Smooth muscle cell (in vitro differentiated cells): ENCODE measurements around the gene MGLL. TPM values are rescaled to one million over a fixed set of nuclear protein-coding genes. Genes with fewer than 3 reads are reported as not detected.

Source experiments
- DNase-seq: peaks from one replicate; lab custom pipeline; 2025; ENCODE audit not compliant: unreplicated experiment; lab: John Stamatoyannopoulos, UW
- H2AFZ ChIP-seq: fragments of 200-600 bp; sonication (generic); 2 replicates; pipeline ENCODE4 v1.6.0; 2016; ENCODE audit warnings: antibody characterized with exemption, low read depth, mild to moderate bottlenecking
- H3F3A ChIP-seq: fragments of 200-600 bp; sonication (generic); 2 replicates; pipeline ENCODE4 v1.6.0; 2017; ENCODE audit warnings: antibody characterized with exemption, low read depth
- H3K27ac ChIP-seq: fragments of 200-600 bp; sonication (generic); 2 replicates; pipeline ENCODE4 v1.5.1; 2016; ENCODE audit warnings: low read depth, mild to moderate bottlenecking
- H3K27me3 ChIP-seq: fragments of 200-600 bp; sonication (generic); 2 replicates; pipeline ENCODE4 v1.6.1; 2016; ENCODE audit warnings: low read depth, mild to moderate bottlenecking
- H3K36me3 ChIP-seq: fragments of 200-600 bp; sonication (generic); 2 replicates; pipeline ENCODE4 v1.5.1; 2016; ENCODE audit warnings: low read depth
- H3K4me1 ChIP-seq: fragments of 200-600 bp; sonication (generic); 2 replicates; pipeline ENCODE4 v1.5.1; 2016; ENCODE audit warnings: low read depth
- H3K4me2 ChIP-seq: fragments of 200-600 bp; sonication (generic); 2 replicates; pipeline ENCODE4 v1.6.0; 2016; ENCODE audit warnings: mild to moderate bottlenecking
- H3K4me3 ChIP-seq: fragments of 200-600 bp; sonication (generic); 2 replicates; pipeline ENCODE4 v1.5.1; 2016; ENCODE audit warnings: mild to moderate bottlenecking
- H3K79me2 ChIP-seq: fragments of 200-600 bp; sonication (generic); 2 replicates; pipeline ENCODE4 v1.6.0; 2016; ENCODE audit warnings: low read depth, mild to moderate bottlenecking
- H3K9ac ChIP-seq: fragments of 200-600 bp; sonication (generic); 2 replicates; pipeline ENCODE4 v1.6.0; 2016; ENCODE audit warnings: low read depth
- H3K9me3 ChIP-seq: fragments of 200-600 bp; sonication (generic); replicated peaks from 2 replicates; pipeline ENCODE4 v1.5.1; 2016; ENCODE audit warnings: low read depth
- H4K20me1 ChIP-seq: fragments of 200-600 bp; sonication (generic); 2 replicates; pipeline ENCODE4 v1.6.0; 2016; ENCODE audit warnings: low read depth
- WGBS: methylation state at CpG from one replicate; pipeline ENCODE4 v1.1.7; 2016; ENCODE audit warnings: low lambda C conversion rate; 5-methylcytosine and 5-hydroxymethylcytosine counted together
- polyA plus RNA-seq: library from polyadenylated mRNA; unstranded; fragments of >200 nt; fragmentation: Nextera tagmentation; extraction: Ambion mirVana; gene quantifications from 2 replicates; pipeline ENCODE4 v1.2.1, GENCODE V29; 2016
- total RNA-seq: library from RNA; depleted of rRNA; stranded (reverse); fragments of >200 nt; gene quantifications from 2 replicates; pipeline ENCODE4 v1.2.3, GENCODE V29; 2014
- TF ChIP-seq, protein P1 (sequence below): fragments of 200-600 bp; sonication (generic); IDR thresholded peaks from 2 replicates; pipeline ENCODE4 v1.5.1; 2017; ENCODE audit warnings: borderline replicate concordance, mild to moderate bottlenecking, antibody characterized with exemption; ENCODE audit not compliant: insufficient read depth, poor library complexity, severe bottlenecking

MGLL gene
- total and polyA plus RNA-seq, 2 experiments from 2014 or later, result 13.6 to 22.5 TPM

DNA sequence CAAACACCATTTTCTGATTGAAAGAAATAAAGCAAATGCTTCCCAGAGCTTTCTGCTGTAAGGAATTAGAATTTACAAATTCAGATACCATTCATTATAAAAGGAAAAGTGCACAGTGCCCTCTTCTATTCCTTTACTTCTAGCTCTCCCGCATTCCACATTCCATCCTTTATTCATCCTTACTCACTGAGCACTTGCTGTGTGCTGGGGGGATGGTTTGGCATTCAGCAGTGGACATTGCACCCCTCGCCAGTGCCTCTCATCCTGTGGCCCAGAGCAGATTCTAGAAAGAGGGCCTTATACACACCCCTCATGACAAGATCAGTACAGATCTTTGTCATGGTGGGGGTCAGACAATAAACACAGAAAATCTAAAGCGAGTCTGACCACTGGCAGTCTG is 73.0 kb downstream of the MGLL start:
- Histone ChIP-seq H3K9ac (no peak overlapping the region), H3K27me3 (no peaks in the 10 kb centered on the region), H3K36me3 (no peaks in the 10 kb centered on the region), H3F3A (no peaks in the 10 kb centered on the region), H2AFZ (no peak overlapping the region), H3K4me1 (no peaks in the 10 kb centered on the region), H3K4me3 (no peak overlapping the region), H3K4me2 (no peak overlapping the region), H3K27ac (no peak overlapping the region), H3K79me2 (no peaks in the 10 kb centered on the region), H3K9me3 (no peaks in the 10 kb centered on the region), H4K20me1 (no peaks in the 10 kb centered on the region)
- TF ChIP-seq, protein P1, sequence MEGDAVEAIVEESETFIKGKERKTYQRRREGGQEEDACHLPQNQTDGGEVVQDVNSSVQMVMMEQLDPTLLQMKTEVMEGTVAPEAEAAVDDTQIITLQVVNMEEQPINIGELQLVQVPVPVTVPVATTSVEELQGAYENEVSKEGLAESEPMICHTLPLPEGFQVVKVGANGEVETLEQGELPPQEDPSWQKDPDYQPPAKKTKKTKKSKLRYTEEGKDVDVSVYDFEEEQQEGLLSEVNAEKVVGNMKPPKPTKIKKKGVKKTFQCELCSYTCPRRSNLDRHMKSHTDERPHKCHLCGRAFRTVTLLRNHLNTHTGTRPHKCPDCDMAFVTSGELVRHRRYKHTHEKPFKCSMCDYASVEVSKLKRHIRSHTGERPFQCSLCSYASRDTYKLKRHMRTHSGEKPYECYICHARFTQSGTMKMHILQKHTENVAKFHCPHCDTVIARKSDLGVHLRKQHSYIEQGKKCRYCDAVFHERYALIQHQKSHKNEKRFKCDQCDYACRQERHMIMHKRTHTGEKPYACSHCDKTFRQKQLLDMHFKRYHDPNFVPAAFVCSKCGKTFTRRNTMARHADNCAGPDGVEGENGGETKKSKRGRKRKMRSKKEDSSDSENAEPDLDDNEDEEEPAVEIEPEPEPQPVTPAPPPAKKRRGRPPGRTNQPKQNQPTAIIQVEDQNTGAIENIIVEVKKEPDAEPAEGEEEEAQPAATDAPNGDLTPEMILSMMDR, result no peak
- WGBS, result 97% methylated on average over 3 of the region's 3 CpGs
- no peak for DNase-seq

- Histone ChIP-seq H3K4me1 (no peaks in the 10 kb centered on the region), H3K79me2 (no peaks in the 10 kb centered on the region), H3F3A (no peaks in the 10 kb centered on the region), H3K27me3 (no peaks in the 10 kb centered on the region), H3K36me3 (no peaks in the 10 kb centered on the region), H3K9ac (no peak overlapping the region), H4K20me1 (no peaks in the 10 kb centered on the region), H3K4me2 (no peak overlapping the region), H2AFZ (no peak overlapping the region), H3K9me3 (no peaks in the 10 kb centered on the region), H3K27ac (no peak overlapping the region), H3K4me3 (no peak overlapping the region)
- TF ChIP-seq, protein P1, result no peak
- DNase-seq, result no peak
- WGBS, result 95% methylated on average over 9 of the region's 9 CpGs
Measured at GRCh38 chr3:127748754-127749327, 73.5 kb downstream of the MGLL start.

DNA sequence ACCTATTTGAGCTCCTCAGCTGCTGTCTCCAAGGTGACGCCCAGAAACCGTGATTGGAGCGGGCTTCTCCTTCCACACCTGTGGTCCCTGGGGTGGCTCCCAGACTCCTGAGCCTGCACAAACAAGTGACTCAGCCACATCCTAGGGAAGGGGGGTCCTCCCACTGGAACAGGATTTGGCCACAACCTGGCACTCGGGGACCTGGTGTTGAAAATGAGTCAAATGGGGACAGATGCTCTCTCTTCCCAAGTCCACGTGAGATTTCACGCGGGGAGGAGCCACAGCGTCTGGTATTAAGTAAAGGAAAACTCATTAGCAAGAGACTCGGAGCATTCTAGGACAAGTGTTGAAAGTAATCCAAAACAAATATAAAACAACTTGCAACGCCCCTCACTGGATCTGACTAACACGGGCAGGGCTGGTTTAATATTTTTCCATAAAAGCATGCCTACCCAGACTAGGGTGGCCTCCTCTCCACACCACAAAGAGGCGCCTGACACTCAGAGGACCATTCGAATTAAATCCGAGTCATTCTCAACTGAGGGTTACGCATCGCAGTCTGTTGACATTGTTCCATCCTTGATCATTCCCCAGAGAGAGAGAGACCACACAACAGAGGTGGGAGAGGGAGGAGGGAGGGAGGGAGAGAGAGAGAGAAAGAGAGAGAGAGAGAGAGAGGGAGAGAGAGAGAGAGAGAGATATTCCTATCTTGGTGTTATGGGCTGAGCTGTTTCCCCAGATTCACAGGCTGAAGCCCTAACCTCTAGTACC is 74.4 kb downstream of the MGLL start:
- Histone ChIP-seq H3K27me3 (no peaks in the 10 kb centered on the region), H3K9me3 (no peaks in the 10 kb centered on the region), H3K79me2 (no peaks in the 10 kb centered on the region), H3K9ac (no peak overlapping the region), H3K36me3 (no peaks in the 10 kb centered on the region), H3K4me2 (no peak overlapping the region), H4K20me1 (no peaks in the 10 kb centered on the region), H3K4me1 (no peaks in the 10 kb centered on the region), H3K4me3 (no peak overlapping the region), H2AFZ (no peak overlapping the region), H3K27ac (no peak overlapping the region), H3F3A (no peaks in the 10 kb centered on the region)
- no peak for DNase-seq
- 64% methylated on average over 16 of the region's 16 CpGs for WGBS
- TF ChIP-seq, protein P1, result no peak

DNA sequence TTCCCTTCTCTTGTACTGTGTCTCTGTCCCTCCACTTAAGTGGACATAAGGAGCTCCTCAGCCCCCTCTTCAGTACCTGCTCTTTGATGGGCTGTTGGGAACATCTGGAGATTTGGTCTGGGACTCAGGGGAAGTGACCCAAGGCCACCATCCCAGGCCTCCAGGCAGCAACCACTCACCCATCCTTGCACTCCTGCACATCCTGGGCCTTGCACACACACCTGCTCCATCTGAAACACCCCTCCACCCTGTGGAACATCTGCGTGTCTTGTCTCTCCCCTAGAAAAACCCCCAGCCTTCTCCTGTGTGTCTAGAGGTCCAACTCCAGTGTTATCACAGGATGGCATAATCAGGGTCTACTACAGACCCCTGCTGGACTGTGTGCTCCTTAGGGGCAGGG is 75.2 kb downstream of the MGLL start:
- Histone ChIP-seq H3K36me3 (no peaks in the 10 kb centered on the region), H3K9me3 (no peaks in the 10 kb centered on the region), H3K27ac (no peak overlapping the region), H4K20me1 (no peaks in the 10 kb centered on the region), H3K79me2 (no peaks in the 10 kb centered on the region), H3K9ac (no peak overlapping the region), H3K4me1 (no peaks in the 10 kb centered on the region), H3K27me3 (no peaks in the 10 kb centered on the region), H3K4me2 (no peak overlapping the region), H3F3A (no peaks in the 10 kb centered on the region), H3K4me3 (no peak overlapping the region), H2AFZ (no peak overlapping the region)
- DNase-seq, result no peak
- WGBS, result 97% methylated on average over 1 of the region's 1 CpG
- TF ChIP-seq, protein P1, result no peak
